GM12864 (cell line): Measurements from ENCODE around the gene PMM2.

Experiments
- DNase-seq: peaks from one replicate; pipeline ENCODE4 v3.0.0-alpha.2; 2011; ENCODE audit warnings: low read depth
- H3K4me3 ChIP-seq: 2 replicates; pipeline ENCODE4 v1.5.1; 2011; ENCODE audit warnings: mild to moderate bottlenecking, low read depth, low read length, control low read depth
- CTCF ChIP-seq: IDR thresholded peaks from 2 replicates; pipeline ENCODE4 v1.5.1; 2011; ENCODE audit warnings: low read depth, mild to moderate bottlenecking, moderate library complexity, low read length, control low read depth, inconsistent platforms; ENCODE audit errors: missing control alignments

The PMM2 gene

DNA sequence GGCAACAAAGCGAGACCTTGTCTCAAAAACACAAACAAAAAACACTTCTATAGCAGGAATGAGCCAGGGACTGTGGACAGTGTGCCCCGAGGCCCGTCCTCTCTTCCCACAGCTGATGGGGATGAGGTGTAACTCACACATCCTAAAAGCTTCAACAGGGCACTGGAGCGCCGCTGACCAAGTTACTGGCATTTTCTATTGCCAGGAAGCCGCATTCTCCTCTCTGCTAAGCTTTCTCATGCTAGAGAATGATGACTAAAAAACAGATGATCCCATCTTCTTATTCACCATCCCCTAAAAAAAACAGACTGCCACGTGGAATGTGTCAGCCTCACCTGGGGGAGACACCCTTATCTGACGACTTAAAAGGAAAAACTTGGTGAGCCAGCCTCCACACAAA, 54.9 kb downstream of the PMM2 start:
- DNase-seq: no peak
- no peak overlapping the region for H3K4me3 ChIP-seq
- TF ChIP-seq CTCF: no peak

DNA sequence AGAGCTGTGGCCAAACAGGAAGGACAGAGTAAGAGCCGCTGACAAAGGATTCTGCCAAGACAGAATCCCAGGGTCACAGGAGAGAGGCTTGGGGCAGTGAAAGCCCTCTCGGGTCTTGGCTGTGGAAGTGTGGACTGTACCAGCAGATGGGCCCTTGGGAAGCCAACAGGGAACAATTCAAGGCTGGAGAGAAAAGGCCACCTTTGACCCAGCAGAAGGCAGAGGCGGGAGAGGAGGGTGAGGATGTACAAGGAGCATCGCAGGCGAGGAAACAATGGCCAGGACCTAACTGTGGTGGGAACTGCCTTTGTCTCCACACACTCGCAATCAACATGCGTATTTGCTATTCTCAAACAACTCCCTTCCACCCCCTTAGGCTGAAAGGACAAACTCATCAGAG, 55.5 kb downstream of the PMM2 start:
- no peak for TF ChIP-seq CTCF
- no peak overlapping the region for H3K4me3 ChIP-seq
- no peak for DNase-seq

DNA sequence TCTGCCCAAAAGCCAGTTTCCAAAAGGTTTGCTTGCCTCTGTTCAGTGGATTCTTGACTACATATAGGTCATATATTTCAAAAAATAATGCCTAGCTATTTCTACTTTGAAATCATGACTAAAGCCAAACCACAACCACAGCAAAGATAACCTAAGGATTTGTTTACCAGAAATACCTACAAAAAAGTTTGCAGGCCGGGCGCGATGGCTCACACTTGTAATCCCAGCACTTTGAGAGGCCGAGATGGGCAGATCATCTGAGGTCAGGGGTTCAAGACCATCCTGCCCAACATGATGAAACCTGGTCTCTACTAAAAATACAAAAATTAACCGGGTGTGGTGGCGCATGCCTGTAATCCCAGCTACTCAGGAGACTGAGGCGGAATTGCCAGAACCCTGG, 56.0 kb downstream of the PMM2 start:
- no peak for DNase-seq
- no peak for TF ChIP-seq CTCF

GRCh38 chr16:8854298-8854948, 56.8 kb downstream of the PMM2 start:
- no peak for TF ChIP-seq CTCF
- H3K4me3 ChIP-seq: no peak overlapping the region
- DNase-seq: no peak

More for the DNA sequence above, 56.0 kb downstream of the PMM2 start:
- H3K4me3 ChIP-seq: no peak overlapping the region

DNA sequence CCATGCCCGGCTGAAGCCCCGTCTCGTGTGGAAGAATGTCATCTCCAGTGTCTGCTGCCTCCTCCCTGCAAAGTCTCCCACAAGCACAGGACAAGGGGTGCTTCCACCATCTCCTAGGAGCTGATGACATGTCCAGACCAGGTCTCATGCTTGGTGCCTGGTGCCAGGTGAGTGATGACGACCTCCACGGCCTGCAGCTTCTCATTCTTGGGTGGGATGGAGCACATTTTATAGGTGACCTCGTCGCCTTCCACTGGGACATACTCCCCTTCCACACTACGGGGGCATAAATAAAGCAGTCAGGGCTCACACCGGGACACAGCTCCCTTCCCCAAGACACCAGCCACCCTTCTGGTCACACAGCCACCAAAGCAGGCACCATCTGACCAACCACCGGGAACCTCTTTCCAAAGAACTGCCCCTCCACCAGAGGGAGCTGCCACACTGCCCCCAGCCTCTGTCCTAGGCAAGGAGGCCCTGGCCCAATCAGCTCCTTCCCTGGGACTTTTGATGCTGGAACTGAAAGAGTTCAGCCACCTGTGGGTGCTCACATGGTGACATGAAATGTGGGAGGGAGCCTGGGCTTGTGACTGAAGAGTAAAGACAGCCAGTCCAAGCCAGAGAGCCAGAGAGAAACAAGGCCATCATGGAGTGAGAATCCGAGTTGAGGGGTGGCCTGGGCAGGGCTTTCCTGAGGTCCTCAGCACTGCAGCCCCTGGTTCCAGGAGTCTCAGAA, 57.6 kb downstream of the PMM2 start:
- TF ChIP-seq CTCF: peak; percentile 22
- no peak overlapping the region for H3K4me3 ChIP-seq
- no peak for DNase-seq

DNA sequence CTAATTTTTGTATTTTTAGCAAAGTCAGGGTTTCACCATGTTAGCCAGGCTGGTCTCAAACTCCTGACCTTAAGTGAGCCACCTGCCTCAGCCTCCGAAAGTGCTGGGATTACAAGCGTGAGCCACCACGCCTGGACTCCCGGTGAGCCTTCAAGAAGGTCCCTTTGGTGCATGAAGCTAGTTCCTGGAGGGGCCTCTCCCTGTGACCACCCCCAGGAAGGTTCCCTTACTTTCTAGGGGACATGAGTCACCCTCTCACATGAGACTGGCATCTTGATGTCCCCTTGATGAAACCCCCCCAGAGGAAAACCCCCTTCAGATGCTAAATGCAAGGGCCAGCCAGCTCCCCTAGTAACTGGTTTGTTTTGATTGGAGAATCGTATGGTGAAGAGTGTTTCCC, 58.3 kb downstream of the PMM2 start:
- DNase-seq: no peak
- H3K4me3 ChIP-seq: no peak overlapping the region
- no peak for TF ChIP-seq CTCF
